ENCODE results near the gene MTHFD1L.
"Not testable (repeated sequence)": the region's sequence is repeated elsewhere in the genome, so short reads cannot be mapped to it uniquely, and the experiment has no call there.

MTHFD1L gene

GRCh38 chr6:151065027-151065815 is 199.7 kb downstream of the MTHFD1L start:
- DNase-seq (ENCODE audit: low read depth, low spot score), result no peak

- no peak for DNase-seq (ENCODE audit: low read depth, low spot score)
Measured at GRCh38 chr6:151067684-151068596, 202.4 kb downstream of the MTHFD1L start.

GRCh38 chr6:151068761-151069312 is 203.3 kb downstream of the MTHFD1L start:
- no peak for DNase-seq (ENCODE audit: low read depth, low spot score)

GRCh38 chr6:151069641-151070040 is 204.1 kb downstream of the MTHFD1L start:
- DNase-seq (ENCODE audit: low read depth, low spot score), result no peak

GRCh38 chr6:151070631-151071051 is 205.1 kb downstream of the MTHFD1L start:
- DNase-seq (ENCODE audit: low read depth, low spot score), result no peak

- no peak for DNase-seq (ENCODE audit: low read depth, low spot score)
Measured at GRCh38 chr6:151071295-151071694, 205.8 kb downstream of the MTHFD1L start.

GRCh38 chr6:151073146-151073545 is 207.6 kb downstream of the MTHFD1L start:
- DNase-seq (ENCODE audit: low read depth, low spot score), result no peak

GRCh38 chr6:151073701-151074100 is 208.2 kb downstream of the MTHFD1L start:
- DNase-seq (ENCODE audit: low read depth, low spot score), result no peak

GRCh38 chr6:151075005-151075404 is 209.5 kb downstream of the MTHFD1L start:
- DNase-seq (ENCODE audit: low read depth, low spot score), result no peak

- DNase-seq (ENCODE audit: low read depth, low spot score), result no peak
Measured at GRCh38 chr6:151075527-151075926, 210.0 kb downstream of the MTHFD1L start.

- no peak for DNase-seq (ENCODE audit: low read depth, low spot score)
Measured at GRCh38 chr6:151075930-151076555, 210.5 kb downstream of the MTHFD1L start.

GRCh38 chr6:151078655-151079054 is 213.2 kb downstream of the MTHFD1L start:
- DNase-seq (ENCODE audit: low read depth, low spot score), result no peak

- DNase-seq (ENCODE audit: low read depth, low spot score), result no peak
Measured at GRCh38 chr6:151081656-151082055, 216.2 kb downstream of the MTHFD1L start.

- DNase-seq (ENCODE audit: low read depth, low spot score), result no peak
Measured at GRCh38 chr6:151082079-151082478, 216.6 kb downstream of the MTHFD1L start.

- DNase-seq (ENCODE audit: low read depth, low spot score), result no peak
Measured at GRCh38 chr6:151084275-151084674, 218.8 kb downstream of the MTHFD1L start.

- DNase-seq (ENCODE audit: low read depth, low spot score), result not testable (repeated sequence)
Measured at GRCh38 chr6:151087055-151087454, 221.6 kb downstream of the MTHFD1L start.

- no peak for DNase-seq (ENCODE audit: low read depth, low spot score)
Measured at GRCh38 chr6:151087861-151088598, 222.5 kb downstream of the MTHFD1L start.

- no peak for DNase-seq (ENCODE audit: low read depth, low spot score)
Measured at GRCh38 chr6:151088599-151088935, 223.1 kb downstream of the MTHFD1L start.

- no peak for DNase-seq (ENCODE audit: low read depth, low spot score)
Measured at GRCh38 chr6:151088963-151089362, 223.5 kb downstream of the MTHFD1L start.

GRCh38 chr6:151089978-151090377 is 224.5 kb downstream of the MTHFD1L start:
- DNase-seq (ENCODE audit: low read depth, low spot score), result no peak

- no peak for DNase-seq (ENCODE audit: low read depth, low spot score)
Measured at GRCh38 chr6:151091571-151091970, 226.1 kb downstream of the MTHFD1L start.
